DOHH2 (cell line): Measurements from ENCODE around the gene BRSK2.

Experiments
- H3F3A ChIP-seq: fragments of 200-600 bp; sonication (generic), shearing (Covaris generic); 2 replicates; pipeline ENCODE4 v1.6.0; 2016; ENCODE audit warnings: antibody characterized with exemption, mild to moderate bottlenecking; ENCODE audit not compliant: control insufficient read depth, insufficient read depth
- H3K27ac ChIP-seq: fragments of 200-600 bp; sonication (generic); 2 replicates; pipeline ENCODE4 v1.5.1; 2014; ENCODE audit warnings: low read depth, mild to moderate bottlenecking, low read length, moderate library complexity
- H3K27me3 ChIP-seq: fragments of 200-600 bp; sonication (generic); 2 replicates; pipeline ENCODE4 v1.6.1; 2014; ENCODE audit warnings: mild to moderate bottlenecking, low read length, mixed read lengths; ENCODE audit not compliant: control insufficient read depth
- H3K36me3 ChIP-seq: fragments of 200-600 bp; sonication (generic); 2 replicates; pipeline ENCODE4 v1.6.1; 2014; ENCODE audit warnings: mild to moderate bottlenecking, low read length, moderate library complexity, mixed read lengths; ENCODE audit not compliant: control insufficient read depth
- H3K4me1 ChIP-seq: fragments of 200-600 bp; sonication (generic); 2 replicates; pipeline ENCODE4 v1.6.1; 2014; ENCODE audit warnings: mild to moderate bottlenecking, low read length, mixed read lengths; ENCODE audit not compliant: control insufficient read depth
- H3K4me2 ChIP-seq: fragments of 200-600 bp; sonication (generic); 2 replicates; pipeline ENCODE4 v1.6.0; 2014; ENCODE audit warnings: mild to moderate bottlenecking, low read length, moderate library complexity
- H3K4me3 ChIP-seq: fragments of 200-600 bp; sonication (generic); 2 replicates; pipeline ENCODE4 v1.5.1; 2014; ENCODE audit warnings: mild to moderate bottlenecking, low read length, mixed read lengths
- H3K79me2 ChIP-seq: fragments of 200-600 bp; sonication (generic); 2 replicates; pipeline ENCODE4 v1.6.1; 2014; ENCODE audit warnings: mild to moderate bottlenecking, low read length, mixed read lengths; ENCODE audit not compliant: control insufficient read depth
- H3K9me2 ChIP-seq: fragments of 200-600 bp; sonication (generic); replicated peaks from 2 replicates; pipeline ENCODE4 v1.6.1; 2014; ENCODE audit warnings: mild to moderate bottlenecking, low read length, mixed read lengths; ENCODE audit not compliant: control insufficient read depth
- H3K9me3 ChIP-seq: fragments of 200-600 bp; sonication (generic); 2 replicates; pipeline ENCODE4 v1.6.1; 2014; ENCODE audit warnings: antibody characterized with exemption, low read length, mixed read lengths; ENCODE audit not compliant: control insufficient read depth, insufficient read depth
- H4K20me1 ChIP-seq: fragments of 200-600 bp; sonication (generic); 2 replicates; pipeline ENCODE4 v1.6.0; 2014; ENCODE audit warnings: low read depth, mild to moderate bottlenecking, antibody characterized with exemption, low read length, moderate library complexity; ENCODE audit not compliant: control insufficient read depth, insufficient read depth
- EZH2phosphoT487 ChIP-seq: fragments of 200-600 bp; sonication (generic); IDR thresholded peaks from 2 replicates; pipeline ENCODE4 v1.6.1; 2017; ENCODE audit warnings: borderline replicate concordance, mild to moderate bottlenecking, antibody characterized with exemption, low read length, moderate library complexity, mixed read lengths
- TF ChIP-seq, protein P1 (sequence below): fragments of 200-600 bp; sonication (generic); IDR thresholded peaks from one replicate; pipeline ENCODE4 v1.5.1; 2014; ENCODE audit warnings: antibody characterized with exemption, mild to moderate bottlenecking, low read depth, low read length; ENCODE audit not compliant: poor library complexity, severe bottlenecking

Gene BRSK2

GRCh38 chr11:1455032-1455762 is 65.5 kb downstream of the BRSK2 start:
- TF ChIP-seq EZH2phosphoT487: no peak
- TF ChIP-seq, protein P1, sequence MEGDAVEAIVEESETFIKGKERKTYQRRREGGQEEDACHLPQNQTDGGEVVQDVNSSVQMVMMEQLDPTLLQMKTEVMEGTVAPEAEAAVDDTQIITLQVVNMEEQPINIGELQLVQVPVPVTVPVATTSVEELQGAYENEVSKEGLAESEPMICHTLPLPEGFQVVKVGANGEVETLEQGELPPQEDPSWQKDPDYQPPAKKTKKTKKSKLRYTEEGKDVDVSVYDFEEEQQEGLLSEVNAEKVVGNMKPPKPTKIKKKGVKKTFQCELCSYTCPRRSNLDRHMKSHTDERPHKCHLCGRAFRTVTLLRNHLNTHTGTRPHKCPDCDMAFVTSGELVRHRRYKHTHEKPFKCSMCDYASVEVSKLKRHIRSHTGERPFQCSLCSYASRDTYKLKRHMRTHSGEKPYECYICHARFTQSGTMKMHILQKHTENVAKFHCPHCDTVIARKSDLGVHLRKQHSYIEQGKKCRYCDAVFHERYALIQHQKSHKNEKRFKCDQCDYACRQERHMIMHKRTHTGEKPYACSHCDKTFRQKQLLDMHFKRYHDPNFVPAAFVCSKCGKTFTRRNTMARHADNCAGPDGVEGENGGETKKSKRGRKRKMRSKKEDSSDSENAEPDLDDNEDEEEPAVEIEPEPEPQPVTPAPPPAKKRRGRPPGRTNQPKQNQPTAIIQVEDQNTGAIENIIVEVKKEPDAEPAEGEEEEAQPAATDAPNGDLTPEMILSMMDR: no peak
- no peak overlapping the region for H3K4me2 ChIP-seq
- no peaks in the 10 kb centered on the region for H3K9me3 ChIP-seq
- no peaks in the 10 kb centered on the region for H3K4me1 ChIP-seq
- no peaks in the 10 kb centered on the region for H3K36me3 ChIP-seq
- no peaks in the 10 kb centered on the region for H3K27me3 ChIP-seq
- H3K4me3 ChIP-seq: no peak overlapping the region
- no peak overlapping the region for H3K27ac ChIP-seq
- no peaks in the 10 kb centered on the region for H3K79me2 ChIP-seq
- no peaks in the 10 kb centered on the region for H3F3A ChIP-seq
- no peaks in the 10 kb centered on the region for H3K9me2 ChIP-seq
- H4K20me1 ChIP-seq: no peaks in the 10 kb centered on the region

GRCh38 chr11:1455763-1456060 is 66.0 kb downstream of the BRSK2 start:
- no peak for TF ChIP-seq EZH2phosphoT487
- TF ChIP-seq, protein P1: no peak
- no peak overlapping the region for H3K27ac ChIP-seq
- no peaks in the 10 kb centered on the region for H3K4me1 ChIP-seq
- no peak overlapping the region for H3K4me2 ChIP-seq
- no peaks in the 10 kb centered on the region for H3K9me3 ChIP-seq
- no peak overlapping the region for H3K4me3 ChIP-seq
- H4K20me1 ChIP-seq: no peaks in the 10 kb centered on the region
- H3K79me2 ChIP-seq: no peaks in the 10 kb centered on the region
- H3K9me2 ChIP-seq: no peaks in the 10 kb centered on the region
- H3K36me3 ChIP-seq: no peaks in the 10 kb centered on the region
- H3K27me3 ChIP-seq: no peaks in the 10 kb centered on the region
- H3F3A ChIP-seq: no peaks in the 10 kb centered on the region

GRCh38 chr11:1456176-1456575 is 66.4 kb downstream of the BRSK2 start:
- TF ChIP-seq, protein P1: no peak
- TF ChIP-seq EZH2phosphoT487: no peak
- Histone ChIP-seq H3K4me2 (no peak overlapping the region), H3K4me1 (no peaks in the 10 kb centered on the region), H4K20me1 (no peaks in the 10 kb centered on the region), H3K27ac (no peak overlapping the region), H3F3A (no peaks in the 10 kb centered on the region), H3K36me3 (no peaks in the 10 kb centered on the region), H3K9me3 (no peaks in the 10 kb centered on the region), H3K79me2 (no peaks in the 10 kb centered on the region), H3K4me3 (no peak overlapping the region), H3K27me3 (no peaks in the 10 kb centered on the region), H3K9me2 (no peaks in the 10 kb centered on the region)
